ENCODE data around the gene TMEM87B.
"Not testable (repeated sequence)": the region's sequence is repeated elsewhere in the genome, so short reads cannot be mapped to it uniquely, and the experiment has no call there.

TMEM87B gene

GRCh38 chr2:112034924-112035323, 20.1 kb upstream of the TMEM87B start:
- no peak for TF ChIP-seq CTCF (IDR thresholded peaks at IDR 0.05; ENCODE audit: insufficient read depth, low read length, poor library complexity, severe bottlenecking)
- DNase-seq (ENCODE audit: extremely low read depth, insufficient read length), result no peak
- no peaks in the 10 kb centered on the region for H3K36me3 ChIP-seq (ENCODE audit: control insufficient read depth, insufficient read depth, low read length)
- no peak overlapping the region for H3K4me3 ChIP-seq (replicated peaks; ENCODE audit: low read depth, low read length)
- H3K27me3 ChIP-seq (replicated peaks; ENCODE audit: control insufficient read depth, insufficient read depth, low read length), result no peaks in the 10 kb centered on the region

GRCh38 chr2:112035786-112036185, 19.3 kb upstream of the TMEM87B start:
- no peak for TF ChIP-seq CTCF (IDR thresholded peaks at IDR 0.05; ENCODE audit: insufficient read depth, low read length, poor library complexity, severe bottlenecking)

GRCh38 chr2:112039556-112039955, 15.5 kb upstream of the TMEM87B start:
- H3K4me3 ChIP-seq (replicated peaks; ENCODE audit: low read depth, low read length); H3K27me3 ChIP-seq (replicated peaks; ENCODE audit: control insufficient read depth, insufficient read depth, low read length); H3K36me3 ChIP-seq (ENCODE audit: control insufficient read depth, insufficient read depth, low read length); DNase-seq (ENCODE audit: extremely low read depth, insufficient read length): not testable (repeated sequence)

More at GRCh38 chr2:112035786-112036185, 19.3 kb upstream of the TMEM87B start:
- Histone ChIP-seq H3K27me3 (replicated peaks; ENCODE audit: control insufficient read depth, insufficient read depth, low read length) (no peaks in the 10 kb centered on the region), H3K4me3 (replicated peaks; ENCODE audit: low read depth, low read length) (no peak overlapping the region), H3K36me3 (ENCODE audit: control insufficient read depth, insufficient read depth, low read length) (no peaks in the 10 kb centered on the region)
- no peak for DNase-seq (ENCODE audit: extremely low read depth, insufficient read length)

- not testable (repeated sequence) for DNase-seq (ENCODE audit: extremely low read depth, insufficient read length); H3K4me3 ChIP-seq (replicated peaks; ENCODE audit: low read depth, low read length); H3K27me3 ChIP-seq (replicated peaks; ENCODE audit: control insufficient read depth, insufficient read depth, low read length); H3K36me3 ChIP-seq (ENCODE audit: control insufficient read depth, insufficient read depth, low read length)
Measured at GRCh38 chr2:112040066-112040465, 15.0 kb upstream of the TMEM87B start.

- H3K36me3 ChIP-seq (ENCODE audit: control insufficient read depth, insufficient read depth, low read length); H3K27me3 ChIP-seq (replicated peaks; ENCODE audit: control insufficient read depth, insufficient read depth, low read length); DNase-seq (ENCODE audit: extremely low read depth, insufficient read length): not testable (repeated sequence)
Measured at GRCh38 chr2:112041460-112041859, 13.6 kb upstream of the TMEM87B start.

GRCh38 chr2:112045446-112046014, 9.5 kb upstream of the TMEM87B start:
- H3K27me3 ChIP-seq (replicated peaks; ENCODE audit: control insufficient read depth, insufficient read depth, low read length), result no peaks in the 10 kb centered on the region
- no peak overlapping the region for H3K4me3 ChIP-seq (replicated peaks; ENCODE audit: low read depth, low read length)
- H3K36me3 ChIP-seq (ENCODE audit: control insufficient read depth, insufficient read depth, low read length), result no peaks in the 10 kb centered on the region
- no peak for DNase-seq (ENCODE audit: extremely low read depth, insufficient read length)
- no peak for TF ChIP-seq CTCF (IDR thresholded peaks at IDR 0.05; ENCODE audit: insufficient read depth, low read length, poor library complexity, severe bottlenecking)

More at GRCh38 chr2:112041460-112041859, 13.6 kb upstream of the TMEM87B start:
- H3K4me3 ChIP-seq (replicated peaks; ENCODE audit: low read depth, low read length), result not testable (repeated sequence)

DNA sequence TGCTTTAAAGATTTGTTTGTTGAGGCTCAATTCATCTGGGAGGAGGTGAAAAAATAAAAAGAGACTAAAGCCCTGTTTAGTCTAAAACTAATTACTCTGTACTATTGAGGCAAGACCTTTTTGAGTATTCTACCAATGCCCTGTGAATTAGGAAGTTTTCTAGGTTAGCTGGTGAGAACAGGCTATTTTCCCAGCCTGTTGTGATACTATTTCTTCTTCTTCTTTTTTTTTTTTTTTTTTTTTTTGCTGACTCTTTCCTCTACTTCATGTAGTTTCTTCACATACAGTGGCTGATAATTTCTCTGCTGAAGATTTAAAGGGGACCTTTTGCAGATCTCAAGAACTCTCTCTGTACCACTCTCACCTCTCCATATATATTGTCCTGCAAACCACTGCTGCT, 8.8 kb upstream of the TMEM87B start:
- Histone ChIP-seq H3K36me3 (ENCODE audit: control insufficient read depth, insufficient read depth, low read length) (no peaks in the 10 kb centered on the region), H3K4me3 (replicated peaks; ENCODE audit: low read depth, low read length) (no peak overlapping the region), H3K27me3 (replicated peaks; ENCODE audit: control insufficient read depth, insufficient read depth, low read length) (no peaks in the 10 kb centered on the region)
- no peak for DNase-seq (ENCODE audit: extremely low read depth, insufficient read length)
- no peak for TF ChIP-seq CTCF (IDR thresholded peaks at IDR 0.05; ENCODE audit: insufficient read depth, low read length, poor library complexity, severe bottlenecking)
